SKM-1 (cell line): ENCODE measurements around the gene UTP15.

Source experiments
- DNase-seq: peaks from one replicate; lab custom pipeline; 2025; ENCODE audit not compliant: unreplicated experiment; lab: John Stamatoyannopoulos, UW

Gene UTP15

GRCh38 chr5:73623060-73623459 is 57.5 kb downstream of the UTP15 start:
- no peak for DNase-seq

- no peak for DNase-seq
Observed at GRCh38 chr5:73623901-73624404, 58.4 kb downstream of the UTP15 start.

- no peak for DNase-seq
Observed at GRCh38 chr5:73624888-73625287, 59.3 kb downstream of the UTP15 start.

GRCh38 chr5:73625372-73625943 is 59.9 kb downstream of the UTP15 start:
- no peak for DNase-seq

GRCh38 chr5:73625944-73626811 is 60.6 kb downstream of the UTP15 start, which contains the start of gene ARHGEF28:
TSS of gene ARHGEF28 (plus strand) at chr5:73626196. CDS start at chr5:73684852, 58,656 bp downstream.
- peak; percentile 21 for DNase-seq

- no peak for DNase-seq
Observed at GRCh38 chr5:73626814-73627313, 61.3 kb downstream of the UTP15 start.

GRCh38 chr5:73629456-73629855 is 63.9 kb downstream of the UTP15 start:
- no peak for DNase-seq

- DNase-seq = no peak
Observed at GRCh38 chr5:73630765-73631164, 65.2 kb downstream of the UTP15 start.

- DNase-seq = no peak
Observed at GRCh38 chr5:73631500-73631899, 66.0 kb downstream of the UTP15 start.
